ENCODE measurements around the gene AKR1C4.
"Not testable (repeated sequence)": the region's sequence is repeated elsewhere in the genome, so short reads cannot be mapped to it uniquely, and the experiment has no call there.

AKR1C4 gene

DNA sequence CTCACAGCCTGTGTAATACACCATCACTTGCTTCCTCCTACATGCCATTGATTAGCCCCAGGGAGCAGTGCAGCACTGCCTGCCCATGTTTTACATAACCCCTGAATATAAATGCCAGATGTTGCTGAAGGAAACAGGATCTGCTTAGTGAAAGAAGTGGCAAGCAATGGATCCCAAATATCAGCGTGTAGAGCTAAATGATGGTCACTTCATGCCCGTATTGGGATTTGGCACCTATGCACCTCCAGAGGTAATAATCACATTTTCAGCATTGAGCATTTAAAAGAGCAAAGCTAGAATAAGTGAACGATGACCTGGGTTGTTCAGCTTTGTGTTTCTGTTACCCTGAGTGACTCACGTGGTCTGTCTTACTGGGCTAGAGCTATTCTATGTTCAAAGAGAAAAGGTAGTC lies at the start of gene AKR1C4:
TSS of gene AKR1C4 (plus strand) at position 136 of the 412 bp plus-strand sequence. CDS start at position 167, 31 bp downstream.
- DNase-seq: no peak

DNA sequence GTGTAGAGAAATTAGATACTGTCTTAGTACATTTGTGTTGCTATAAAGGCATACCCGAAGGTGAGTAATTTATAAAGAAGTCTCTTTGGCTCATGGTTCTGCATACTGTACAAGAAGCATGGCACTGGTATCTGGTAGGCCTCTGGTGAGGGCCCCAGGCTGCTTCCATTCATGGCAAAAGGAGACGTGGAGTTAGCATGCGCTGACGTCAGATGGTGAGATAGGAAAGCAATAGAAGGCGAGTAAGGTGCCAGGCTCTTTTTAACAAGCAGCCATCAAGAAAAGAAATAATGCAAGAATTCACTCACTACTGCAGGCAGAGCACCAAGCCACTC lies 49.8 kb upstream of the AKR1C4 start:
- DNase-seq: no peak

DNA sequence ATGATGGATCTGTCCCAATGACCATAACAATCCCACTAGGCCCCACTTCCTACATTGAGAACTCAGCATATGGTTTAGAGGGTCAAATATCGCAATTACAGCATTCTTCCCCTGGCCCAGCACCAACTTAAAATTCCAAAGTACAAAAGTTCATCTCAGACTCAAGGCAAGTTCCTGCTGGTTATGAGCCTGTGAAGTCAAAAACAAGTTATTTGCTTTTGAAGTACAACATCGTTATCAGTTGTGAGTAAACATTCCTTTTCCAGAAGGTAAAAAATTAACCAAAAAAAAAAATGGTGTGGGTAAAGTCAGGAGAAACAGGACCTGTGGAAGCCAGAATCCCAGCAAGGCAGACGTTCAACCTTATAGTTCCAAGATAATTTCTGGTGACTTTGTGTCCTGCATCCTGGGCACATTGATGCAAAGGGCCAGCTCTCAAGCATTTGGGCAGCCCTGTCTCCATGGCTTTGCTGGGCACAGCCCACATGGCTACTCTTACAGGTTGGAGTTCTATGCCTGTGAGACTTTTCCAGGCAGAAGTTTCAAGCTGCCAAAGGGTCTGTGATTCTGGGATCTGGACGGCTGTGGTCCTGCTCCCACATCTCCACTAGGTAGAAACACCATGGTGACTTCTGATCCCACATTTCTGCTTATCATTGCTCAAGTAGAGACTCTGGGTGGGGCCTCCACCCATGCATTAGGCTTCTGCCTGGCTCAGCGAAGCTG lies 49.2 kb upstream of the AKR1C4 start:
- DNase-seq: no peak

DNA sequence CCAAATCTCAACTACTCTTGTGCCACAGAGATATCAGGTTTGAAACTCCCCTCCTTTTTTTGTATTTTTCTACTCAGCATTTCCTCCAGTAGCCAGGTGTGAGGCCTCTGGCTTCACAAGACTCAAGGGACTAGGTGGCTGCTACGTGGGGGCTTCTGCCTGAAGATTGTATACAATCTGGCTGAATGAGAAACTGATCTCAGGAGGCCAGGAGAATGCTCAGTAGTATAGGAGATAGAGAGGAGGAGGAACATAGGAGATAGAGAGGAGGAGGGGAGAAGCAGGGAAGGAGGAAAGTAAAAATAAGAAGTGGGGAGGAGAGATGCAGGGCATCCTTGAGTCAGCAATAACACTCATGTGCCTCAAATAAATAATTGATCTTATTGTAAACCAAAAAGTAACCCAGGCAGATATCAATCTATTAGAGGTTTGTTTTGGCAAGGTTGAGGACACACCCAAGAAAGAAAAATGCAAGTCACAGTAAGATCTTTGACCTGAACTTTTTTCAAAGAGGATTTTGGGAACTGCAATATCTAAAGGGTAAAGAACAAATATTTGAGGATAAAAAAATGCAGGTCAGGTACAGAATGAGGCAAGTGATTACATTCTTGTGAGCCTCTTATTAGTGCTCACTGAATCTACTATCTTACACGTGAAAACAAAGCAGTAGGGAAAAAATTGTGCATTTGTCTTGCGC lies 48.5 kb upstream of the AKR1C4 start:
- no peak for DNase-seq

DNA sequence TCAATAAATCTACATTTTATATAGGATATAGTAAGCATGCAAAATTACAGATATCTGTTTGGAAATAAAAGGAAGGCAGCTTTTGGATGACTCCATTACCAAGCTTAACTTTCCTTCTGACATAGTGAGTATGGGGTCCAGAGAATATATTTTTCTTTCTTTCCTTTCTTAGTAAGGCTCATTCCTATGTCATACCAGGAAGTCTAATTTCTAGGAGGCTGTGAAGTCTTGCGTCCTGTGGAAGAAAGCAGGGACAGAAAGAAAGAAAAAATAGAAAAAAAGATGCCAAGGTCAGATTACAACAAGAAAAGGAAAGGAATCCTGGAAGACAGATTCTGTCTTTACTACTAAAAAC lies 48.0 kb upstream of the AKR1C4 start:
- DNase-seq: no peak

DNA sequence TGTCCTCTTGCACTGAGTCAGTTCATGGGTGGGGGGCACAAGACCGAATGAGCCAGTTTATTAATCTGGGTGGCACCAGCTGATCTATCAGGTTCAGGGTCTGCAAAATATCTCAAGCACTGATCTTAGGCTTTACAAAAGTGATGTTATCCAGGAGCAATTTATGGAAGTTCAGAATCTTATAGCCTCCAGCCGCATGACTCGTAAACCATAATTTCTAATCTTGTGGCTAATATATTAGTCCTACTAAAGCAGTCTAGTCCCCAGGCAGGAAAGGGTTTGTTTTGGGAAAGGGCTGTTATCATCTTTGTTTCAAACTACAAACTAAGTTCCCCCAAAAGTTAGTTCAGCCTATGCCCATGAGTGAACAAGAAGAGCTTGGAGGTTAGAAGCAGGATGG lies 45.6 kb upstream of the AKR1C4 start:
- no peak for DNase-seq

DNA sequence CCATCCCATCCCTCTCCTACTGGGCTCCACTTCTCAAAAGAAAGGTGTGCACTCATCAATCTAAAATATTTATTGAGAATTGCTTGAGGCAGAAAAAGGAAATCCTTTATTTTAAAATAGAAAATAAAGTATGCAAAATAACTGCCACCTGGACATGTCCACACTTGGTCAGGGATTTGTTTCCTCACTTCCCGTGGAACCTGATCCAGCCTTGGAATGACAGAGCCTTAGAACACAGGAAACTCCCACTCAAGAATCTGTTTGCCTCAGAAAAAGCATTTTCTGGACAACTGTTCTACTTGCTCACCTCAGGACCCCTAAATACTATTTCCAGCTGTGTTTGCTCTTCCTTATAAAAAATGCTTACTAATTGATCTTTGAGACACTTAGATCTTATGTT lies 40.7 kb upstream of the AKR1C4 start:
- no peak for DNase-seq

DNA sequence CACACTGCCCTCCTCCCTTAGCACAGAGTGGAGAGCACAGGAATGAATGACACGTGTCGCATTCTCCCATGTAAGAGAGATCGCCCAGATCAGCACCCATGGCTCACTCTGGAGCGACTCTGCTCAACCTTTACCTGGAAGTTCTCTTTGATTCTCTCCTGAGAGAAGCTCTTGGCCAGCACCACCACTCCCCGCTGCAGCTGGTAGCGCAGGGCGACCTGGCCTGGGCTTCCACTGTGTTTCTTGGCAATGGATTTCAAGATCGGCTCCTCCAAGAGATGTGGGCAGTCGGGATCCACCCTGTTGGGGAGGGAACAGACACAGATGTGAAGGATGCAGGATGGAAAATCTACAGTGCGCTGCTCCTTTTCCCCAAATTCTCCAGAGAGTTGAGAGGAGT lies 39.1 kb upstream of the AKR1C4 start:
- DNase-seq: no peak

DNA sequence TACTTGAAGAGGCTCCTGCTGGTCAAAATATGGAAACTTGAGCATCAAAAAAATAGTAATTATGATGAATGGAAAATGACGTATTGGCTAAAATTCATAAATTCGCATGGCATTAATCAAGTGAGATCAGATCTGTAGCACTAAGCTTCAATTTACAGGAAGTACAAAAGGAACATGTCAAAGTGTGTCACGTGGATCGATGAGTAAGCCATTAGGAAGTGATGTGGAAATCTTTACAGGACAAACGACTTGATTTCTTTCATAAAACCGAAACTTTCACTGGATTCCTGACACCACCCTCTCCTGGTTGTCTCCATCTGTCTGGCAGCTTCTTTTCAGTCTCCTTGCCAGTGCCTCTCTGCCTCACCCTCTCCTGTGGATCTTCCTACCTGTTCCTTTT lies 37.5 kb upstream of the AKR1C4 start:
- no peak for DNase-seq

DNA sequence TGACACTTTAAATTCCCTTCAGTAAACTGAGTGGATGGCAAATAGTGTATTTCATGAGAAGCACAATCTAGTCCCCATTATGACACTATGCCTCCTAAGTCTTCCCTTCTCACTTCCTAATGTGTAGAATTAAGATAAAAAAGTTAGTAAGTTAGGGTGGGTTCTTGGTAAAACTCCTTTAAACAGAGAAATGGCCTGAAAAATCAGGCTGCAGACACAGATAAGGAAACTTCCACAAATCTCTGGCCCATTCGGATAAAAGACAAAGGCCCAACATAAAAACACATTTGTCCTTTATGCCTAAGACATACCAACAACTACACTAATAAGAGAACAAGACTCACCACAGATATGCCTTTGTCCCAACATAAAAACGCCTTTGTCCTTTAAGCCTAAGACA lies 33.1 kb upstream of the AKR1C4 start:
- no peak for DNase-seq

DNA sequence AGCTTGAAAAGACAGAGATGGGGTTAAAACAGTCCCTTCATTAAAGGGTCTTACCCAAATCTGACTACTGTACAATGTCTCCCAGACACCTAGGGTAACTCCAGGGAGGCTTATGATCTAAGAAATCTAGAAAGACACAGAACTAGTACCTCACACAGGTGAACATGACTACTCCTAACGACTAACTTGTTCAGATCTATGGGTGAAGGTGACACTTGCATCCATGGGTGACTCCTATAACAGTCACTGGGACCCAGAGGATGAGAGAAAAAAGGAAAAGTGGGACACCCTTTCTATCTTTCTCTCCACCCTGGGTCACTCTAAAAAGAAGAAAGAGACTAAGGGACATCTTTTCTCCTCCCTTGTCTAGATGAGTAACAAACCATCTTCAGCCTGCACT lies 30.9 kb upstream of the AKR1C4 start:
- no peak for DNase-seq

DNA sequence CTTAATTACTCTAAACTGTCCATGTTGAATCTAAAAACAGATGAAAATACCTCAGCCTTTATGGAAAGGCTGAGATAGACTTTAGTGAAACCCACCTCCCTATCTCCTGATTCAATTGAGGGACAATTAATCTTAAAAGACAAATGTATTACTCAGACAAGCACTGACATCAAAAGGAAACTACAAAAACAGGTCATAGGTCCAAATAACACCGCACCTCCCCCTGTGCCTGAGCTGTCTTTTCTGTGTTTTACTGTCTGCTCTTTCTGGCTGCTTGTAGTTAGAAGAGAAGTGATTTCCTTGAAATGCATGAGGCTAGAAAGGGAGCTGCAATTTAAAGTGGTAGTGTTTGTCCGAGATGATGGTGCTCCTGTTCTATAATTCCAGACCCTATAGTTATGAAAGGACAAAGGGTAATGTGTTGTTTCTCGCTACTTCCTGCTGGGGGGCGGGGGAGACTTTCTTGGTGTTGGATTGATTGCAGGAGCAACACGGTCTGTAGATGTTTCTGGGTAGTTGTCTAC lies 27.7 kb upstream of the AKR1C4 start:
- DNase-seq: no peak

DNA sequence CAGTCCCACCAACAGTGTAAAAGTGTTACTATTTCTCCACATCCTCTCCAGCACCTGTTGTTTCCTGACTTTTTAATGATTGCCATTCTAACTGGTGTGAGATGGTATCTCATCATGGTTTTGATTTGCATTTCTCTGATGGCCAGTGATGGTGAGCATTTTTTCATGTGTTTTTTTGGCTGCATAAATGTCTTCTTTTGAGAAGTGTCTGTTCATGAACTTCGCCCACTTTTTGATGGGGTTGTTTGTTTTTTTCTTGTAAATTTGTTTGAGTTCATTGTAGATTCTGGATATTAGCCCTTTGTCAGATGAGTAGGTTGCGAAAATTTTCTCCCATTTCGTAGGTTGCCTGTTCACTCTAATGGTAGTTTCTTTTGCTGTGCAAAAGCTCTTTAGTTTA lies 21.1 kb upstream of the AKR1C4 start:
- not testable (repeated sequence) for DNase-seq

DNA sequence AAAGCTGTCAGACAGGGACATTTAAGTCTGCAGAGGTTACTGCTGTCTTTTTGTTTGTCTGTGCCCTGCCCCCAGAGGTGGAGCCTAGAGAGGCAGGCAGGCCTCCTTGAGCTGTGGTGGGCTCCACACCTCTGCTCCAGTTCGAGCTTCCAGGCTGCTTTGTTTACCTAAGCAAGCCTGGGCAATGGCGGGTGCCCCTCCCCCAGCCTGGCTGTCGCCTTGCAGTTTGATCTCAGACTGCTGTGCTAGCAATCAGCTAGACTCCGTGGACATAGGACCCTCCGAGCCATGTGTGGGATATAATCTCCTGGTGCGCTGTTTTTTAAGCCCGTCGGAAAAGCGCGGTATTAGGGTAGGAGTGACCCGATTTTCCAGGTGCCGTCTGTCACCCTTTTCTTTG lies 16.1 kb upstream of the AKR1C4 start:
- not testable (repeated sequence) for DNase-seq

DNA sequence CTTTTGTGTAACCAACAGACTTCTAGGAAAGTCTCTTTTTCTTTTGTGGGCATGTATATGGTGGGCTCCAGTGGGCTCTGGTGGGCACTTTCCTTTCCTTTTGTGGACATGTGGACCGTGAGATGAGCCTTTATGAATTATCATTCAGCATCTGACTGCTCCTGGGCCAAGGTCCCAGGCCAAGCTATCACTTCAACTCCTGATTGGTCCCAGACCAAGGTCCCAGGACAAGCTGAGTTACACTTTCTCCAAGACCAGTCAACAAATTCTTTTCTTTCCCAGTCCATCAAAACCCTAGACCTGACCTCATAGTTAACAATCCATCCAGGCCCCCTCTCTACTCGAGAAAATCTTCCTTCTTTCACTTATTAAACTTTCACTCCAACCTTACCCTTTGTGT lies 12.7 kb upstream of the AKR1C4 start:
- DNase-seq: no peak

DNA sequence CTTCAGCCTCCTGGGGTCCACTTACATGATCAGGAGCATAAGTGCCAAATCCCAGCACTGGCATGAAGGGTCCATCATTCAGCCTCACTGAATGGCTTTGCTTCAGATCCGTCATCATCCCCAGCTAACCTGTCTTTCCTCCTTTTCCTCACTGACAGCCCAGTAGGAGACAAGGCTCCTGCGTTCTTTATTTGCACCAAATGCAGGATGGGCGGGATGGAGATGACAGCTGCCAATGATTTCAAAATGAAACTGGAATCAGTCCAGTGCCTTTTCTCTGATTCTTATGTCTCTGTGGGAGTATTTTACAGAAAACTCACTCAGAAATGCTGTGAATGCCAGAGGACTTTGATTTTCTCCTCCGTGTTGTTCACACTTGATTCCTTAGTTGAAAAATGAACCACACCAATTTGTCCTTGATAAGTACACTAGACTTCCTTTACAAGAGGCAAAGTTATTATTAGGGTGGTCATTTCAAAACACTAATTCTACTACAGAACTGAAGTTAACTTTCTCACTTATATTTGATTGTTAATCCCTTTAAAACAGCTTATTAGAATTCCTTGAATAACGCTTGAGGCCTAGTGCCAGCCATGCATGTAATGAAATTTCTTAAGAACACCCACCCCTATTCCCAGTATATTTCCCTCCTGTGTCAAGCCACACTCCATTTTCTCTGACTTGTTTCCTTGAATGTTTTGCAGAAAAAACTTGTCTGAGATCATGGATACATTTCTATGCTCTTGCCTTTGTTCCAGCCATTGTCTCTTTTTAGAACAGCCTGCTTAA lies 11.5 kb upstream of the AKR1C4 start, which contains the start of gene AKR1C8:
TSS of gene AKR1C8 (minus strand) at position 164 of the 789 bp plus-strand sequence. CDS start at position 118, 46 bp downstream.
- DNase-seq: no peak

DNA sequence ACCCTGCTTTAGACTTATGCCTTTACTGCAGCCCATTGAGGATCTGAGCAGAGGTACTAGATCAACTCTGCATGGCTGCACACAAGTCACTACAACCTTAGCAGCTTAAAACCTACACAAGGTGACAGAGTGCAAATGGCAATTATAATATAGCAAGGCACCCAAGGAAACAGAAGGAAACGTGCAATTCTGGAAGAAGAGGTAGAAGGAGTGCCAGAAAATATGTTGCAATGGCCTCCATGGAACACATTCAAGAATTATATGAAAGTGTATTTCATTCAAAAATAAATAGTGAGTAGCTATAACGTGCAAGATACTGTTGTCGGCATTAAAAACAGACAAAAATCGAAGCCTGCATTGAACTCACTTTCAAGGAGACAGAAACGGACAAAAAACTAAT lies 8.8 kb upstream of the AKR1C4 start:
- DNase-seq: no peak

DNA sequence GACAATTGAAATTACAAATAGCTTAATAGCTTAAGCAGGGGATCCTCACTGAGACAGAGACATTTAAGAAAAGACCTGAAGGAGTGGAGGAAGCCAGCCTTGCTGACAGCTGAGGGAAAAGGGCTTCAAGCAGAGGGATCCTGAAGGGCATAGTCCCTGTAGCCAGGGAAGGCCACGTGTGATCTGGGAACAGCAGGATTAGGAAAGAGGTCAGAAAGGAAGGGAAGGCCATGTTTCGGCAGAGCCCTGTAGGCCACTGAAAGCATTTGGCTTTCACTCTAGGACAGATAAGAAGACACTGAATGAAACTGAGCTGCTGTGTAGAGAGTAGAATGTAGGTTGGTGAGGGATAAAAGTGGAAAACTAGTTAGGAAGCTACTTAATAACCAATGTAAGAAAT lies 8.3 kb upstream of the AKR1C4 start:
- no peak for DNase-seq

DNA sequence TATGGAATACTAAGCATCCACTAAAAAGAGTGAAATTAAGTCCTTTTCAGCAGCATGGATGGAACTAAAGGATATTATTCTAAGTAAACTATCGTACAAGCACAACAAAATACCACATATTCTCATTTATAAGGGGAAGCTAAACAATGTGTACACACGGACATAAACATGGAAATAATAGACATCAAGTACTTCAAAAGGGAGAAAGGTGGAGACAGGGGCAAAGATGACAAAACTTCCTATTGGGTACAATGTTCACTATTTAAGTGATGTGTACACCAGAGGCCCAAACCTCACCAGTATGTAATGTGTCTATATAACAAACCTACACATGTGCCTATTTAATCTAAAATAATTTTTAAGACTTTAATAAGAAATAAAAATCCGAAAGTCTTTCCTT lies 2.2 kb upstream of the AKR1C4 start:
- no peak for DNase-seq

DNA sequence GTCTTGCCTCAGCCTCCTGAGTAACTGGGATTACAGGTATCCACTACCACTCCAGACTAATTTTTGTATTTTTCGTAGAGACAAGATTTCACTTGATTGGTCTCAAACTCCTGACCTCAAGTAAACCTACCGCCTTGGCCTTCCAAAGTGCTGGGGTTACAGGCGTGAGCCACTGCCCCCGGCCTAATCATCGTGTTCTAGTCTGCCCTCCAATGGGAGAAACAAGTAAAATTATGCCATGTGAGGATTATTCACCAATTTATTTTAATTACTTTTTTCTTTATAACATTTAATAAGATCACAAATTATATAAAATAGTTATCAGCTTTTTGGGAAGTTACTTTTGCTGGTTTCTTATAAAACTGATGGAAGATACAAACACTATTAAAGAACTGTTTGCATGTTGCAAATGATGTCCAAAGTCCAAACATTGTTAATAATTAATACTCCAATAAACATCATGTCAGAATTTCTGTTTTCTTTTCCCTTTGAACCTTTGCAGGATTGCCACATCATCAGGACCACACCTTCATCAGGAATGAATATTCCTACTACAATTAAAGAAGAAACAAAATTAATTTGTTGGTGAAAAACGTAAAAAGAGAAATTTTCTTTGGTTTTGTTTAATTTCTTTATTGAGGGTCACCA lies 786 bp upstream of the AKR1C4 start:
- DNase-seq: no peak

DNA sequence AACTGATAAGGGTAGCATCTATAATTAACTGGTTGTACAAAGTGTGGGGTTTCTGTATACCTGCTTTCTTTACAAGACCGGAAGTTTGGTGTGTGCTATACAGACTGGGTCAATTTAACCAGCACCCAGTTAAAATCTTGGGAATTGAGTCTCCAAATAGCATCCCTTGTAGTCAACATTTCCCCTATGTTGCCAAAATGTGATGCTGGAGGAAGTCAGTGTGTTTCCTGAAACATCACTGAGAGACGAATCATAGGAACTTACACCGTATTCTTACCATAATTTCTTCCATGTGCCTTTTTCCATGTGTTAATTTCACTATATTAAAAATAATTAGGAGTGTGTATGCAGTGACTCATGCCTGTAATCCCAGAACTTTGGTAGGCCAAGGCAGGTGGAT lies 1.7 kb downstream of the AKR1C4 start:
- no peak for DNase-seq

DNA sequence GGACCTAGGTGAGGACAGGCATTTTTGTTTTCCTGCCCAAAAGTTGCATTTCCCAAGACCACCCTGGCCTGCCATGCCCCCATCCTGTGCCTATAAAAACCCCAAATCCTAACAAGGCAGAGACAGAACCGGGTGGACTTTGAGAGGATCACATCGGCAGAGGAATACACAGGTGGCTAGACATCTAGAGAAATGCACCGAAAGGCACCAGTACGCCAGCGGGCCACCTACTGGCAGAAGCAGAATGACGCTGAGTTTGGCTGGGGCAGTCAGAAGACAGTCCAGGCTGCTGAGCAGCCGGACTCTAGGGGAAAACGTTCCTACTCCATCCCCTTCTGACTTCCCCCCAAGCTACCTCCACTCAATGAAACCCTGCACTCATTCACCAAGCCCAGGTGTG lies 2.8 kb downstream of the AKR1C4 start:
- no peak for DNase-seq

DNA sequence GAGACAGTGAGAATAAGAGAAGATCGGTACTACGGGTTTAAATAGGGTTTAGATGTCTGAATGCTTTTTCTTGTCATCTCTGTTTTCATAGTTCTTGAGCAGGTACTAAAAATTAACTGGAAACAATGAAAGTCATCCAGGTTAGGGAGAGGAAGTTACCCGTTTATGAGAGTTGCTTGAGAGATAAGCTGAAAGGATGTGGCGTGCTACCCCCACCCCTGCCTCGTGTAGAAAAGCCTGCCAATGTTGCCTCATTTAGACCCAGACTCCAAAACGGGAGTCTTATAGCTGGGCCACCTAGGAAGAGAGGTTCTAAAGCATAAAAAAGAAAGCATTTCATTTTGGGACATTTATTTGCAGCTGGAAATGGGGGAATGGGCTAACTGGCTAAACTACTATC lies 10.2 kb downstream of the AKR1C4 start:
- no peak for DNase-seq
